Measurements from ENCODE around the gene GALNT14. TPM values are rescaled to one million over a fixed set of nuclear protein-coding genes. Genes with fewer than 3 reads are reported as not detected.

Gene GALNT14
- total and polyA plus RNA-seq, 2 donors (not counting 1 experiment from before 2014, with no cell fraction given) = 0.15 to 0.83 TPM

GRCh38 chr2:30880516-30880915 is 257.7 kb downstream of the GALNT14 start:
- no peaks in the 10 kb centered on the region for H4K20me1 ChIP-seq (ENCODE audit: control insufficient read depth, extremely low read depth, insufficient read depth, low read length)
- no peak overlapping the region for H3K27ac ChIP-seq (ENCODE audit: insufficient read depth, low read length)
- TF ChIP-seq CTCF (conservative IDR thresholded peaks at IDR 0.05 in 1 of 2, IDR thresholded peaks at IDR 0.05 in 1 of 2; ENCODE audit: low read depth in 1 of 2, low read length in 2 of 2) (no peak), EZH2 (IDR thresholded peaks at IDR 0.05; ENCODE audit: low read length, missing control alignments) (no peak)
- H3K36me3 ChIP-seq (ENCODE audit: control insufficient read depth, insufficient read depth, low read length) = no peaks in the 10 kb centered on the region
- no peak overlapping the region for H3K4me2 ChIP-seq (ENCODE audit: extremely low read depth, insufficient read depth, low read length)
- no peaks in the 10 kb centered on the region for H3K4me1 ChIP-seq (ENCODE audit: control insufficient read depth, extremely low read depth, insufficient read depth, low read length)
- no peak overlapping the region for H3K4me3 ChIP-seq (replicated peaks in 1 of 4; ENCODE audit: control extremely low read depth in 1 of 4, insufficient read depth in 1 of 4, low read depth in 3 of 4, low read length in 4 of 4)
- H2AFZ ChIP-seq (ENCODE audit: low read length) = no peak overlapping the region
- H3K9me3 ChIP-seq (ENCODE audit: control insufficient read depth, insufficient read depth, low read depth, low read length) = no peaks in the 10 kb centered on the region
- H3K27me3 ChIP-seq (ENCODE audit: control insufficient read depth, insufficient read depth, low read length) = no peaks in the 10 kb centered on the region
- no peaks in the 10 kb centered on the region for H3K79me2 ChIP-seq (ENCODE audit: control insufficient read depth, insufficient read depth, low read length)
- no peak overlapping the region for H3K9ac ChIP-seq (ENCODE audit: insufficient read depth, low read length)
- no peak for DNase-seq (ENCODE audit: low read depth in 2 of 2)

GRCh38 chr2:30877833-30878232 is 260.4 kb downstream of the GALNT14 start:
- no peak for DNase-seq (ENCODE audit: low read depth in 2 of 2)
- Histone ChIP-seq H3K4me3 (replicated peaks in 1 of 4; ENCODE audit: control extremely low read depth in 1 of 4, insufficient read depth in 1 of 4, low read depth in 3 of 4, low read length in 4 of 4) (no peak overlapping the region), H3K4me1 (ENCODE audit: control insufficient read depth, extremely low read depth, insufficient read depth, low read length) (no peaks in the 10 kb centered on the region), H3K36me3 (ENCODE audit: control insufficient read depth, insufficient read depth, low read length) (no peaks in the 10 kb centered on the region), H3K9ac (ENCODE audit: insufficient read depth, low read length) (no peak overlapping the region), H4K20me1 (ENCODE audit: control insufficient read depth, extremely low read depth, insufficient read depth, low read length) (no peaks in the 10 kb centered on the region), H3K4me2 (ENCODE audit: extremely low read depth, insufficient read depth, low read length) (no peak overlapping the region), H3K79me2 (ENCODE audit: control insufficient read depth, insufficient read depth, low read length) (no peaks in the 10 kb centered on the region), H2AFZ (ENCODE audit: low read length) (no peak overlapping the region), H3K9me3 (ENCODE audit: control insufficient read depth, insufficient read depth, low read depth, low read length) (no peaks in the 10 kb centered on the region), H3K27ac (ENCODE audit: insufficient read depth, low read length) (no peak overlapping the region), H3K27me3 (ENCODE audit: control insufficient read depth, insufficient read depth, low read length) (no peaks in the 10 kb centered on the region)
- TF ChIP-seq EZH2 (IDR thresholded peaks at IDR 0.05; ENCODE audit: low read length, missing control alignments) (no peak), CTCF (conservative IDR thresholded peaks at IDR 0.05 in 1 of 2, IDR thresholded peaks at IDR 0.05 in 1 of 2; ENCODE audit: low read depth in 1 of 2, low read length in 2 of 2) (no peak)

GRCh38 chr2:30872797-30873196 is 265.4 kb downstream of the GALNT14 start:
- H3K79me2 ChIP-seq (ENCODE audit: control insufficient read depth, insufficient read depth, low read length) = no peaks in the 10 kb centered on the region
- no peak for DNase-seq (ENCODE audit: low read depth in 2 of 2)
- no peaks in the 10 kb centered on the region for H3K36me3 ChIP-seq (ENCODE audit: control insufficient read depth, insufficient read depth, low read length)
- H3K9ac ChIP-seq (ENCODE audit: insufficient read depth, low read length) = no peak overlapping the region
- H3K9me3 ChIP-seq (ENCODE audit: control insufficient read depth, insufficient read depth, low read depth, low read length) = no peaks in the 10 kb centered on the region
- H3K27ac ChIP-seq (ENCODE audit: insufficient read depth, low read length) = no peak overlapping the region
- H3K4me3 ChIP-seq (replicated peaks in 1 of 4; ENCODE audit: control extremely low read depth in 1 of 4, insufficient read depth in 1 of 4, low read depth in 3 of 4, low read length in 4 of 4) = no peak overlapping the region
- H2AFZ ChIP-seq (ENCODE audit: low read length) = no peak overlapping the region
- no peaks in the 10 kb centered on the region for H3K27me3 ChIP-seq (ENCODE audit: control insufficient read depth, insufficient read depth, low read length)
- no peaks in the 10 kb centered on the region for H3K4me1 ChIP-seq (ENCODE audit: control insufficient read depth, extremely low read depth, insufficient read depth, low read length)
- H4K20me1 ChIP-seq (ENCODE audit: control insufficient read depth, extremely low read depth, insufficient read depth, low read length) = no peaks in the 10 kb centered on the region
- no peak overlapping the region for H3K4me2 ChIP-seq (ENCODE audit: extremely low read depth, insufficient read depth, low read length)
- TF ChIP-seq EZH2 (IDR thresholded peaks at IDR 0.05; ENCODE audit: low read length, missing control alignments) (no peak), CTCF (conservative IDR thresholded peaks at IDR 0.05 in 1 of 2, IDR thresholded peaks at IDR 0.05 in 1 of 2; ENCODE audit: low read depth in 1 of 2, low read length in 2 of 2) (no peak)

All from fibroblast of lung (primary cell).